ENCODE measurements around the gene EIF2B4. TPM values are rescaled to one million over a fixed set of nuclear protein-coding genes. Genes with fewer than 3 reads are reported as not detected.
A peak's percentile ranks its signal among the peaks of the same experiment; 100 is the strongest.

Gene EIF2B4
- total and polyA plus RNA-seq, 2 of the 13 experiments (the other 11 are each of a cell fraction or from before 2014, with no cell fraction given): 91.5 to 96.4 TPM

GRCh38 chr2:27409321-27410073, 39.4 kb upstream of the EIF2B4 start, which contains the start of gene PPM1G (continued):
- TF ChIP-seq NONO (IDR thresholded peaks at IDR 0.05): no peak
- peak; percentile 93 for TF ChIP-seq NONO (CRISPR knock-in tag; conservative IDR thresholded peaks at IDR 0.05)
- TF ChIP-seq ZBTB42 (CRISPR knock-in tag; IDR thresholded peaks at IDR 0.05): no peak
- peak; percentile 47 for TF ChIP-seq MEF2D (CRISPR knock-in tag; IDR thresholded peaks at IDR 0.05)
- peak; percentile 77; the same call in 1 of the 2 replicates for TF ChIP-seq ZNF569 (CRISPR knock-in tag; IDR thresholded peaks at IDR 0.05; ENCODE audit: borderline replicate concordance)
- peak; percentile 90 for TF ChIP-seq SMYD3 (CRISPR knock-in tag; IDR thresholded peaks at IDR 0.05)
- no peak for TF ChIP-seq IKZF1 (IDR thresholded peaks at IDR 0.05)
- peak; percentile 99 for TF ChIP-seq ZNF687 (CRISPR knock-in tag; IDR thresholded peaks at IDR 0.05)
- TF ChIP-seq PRDM10 (CRISPR knock-in tag; IDR thresholded peaks at IDR 0.05; ENCODE audit: low read depth): peak; percentile 82
- no peak for TF ChIP-seq DMTF1 (CRISPR knock-in tag; IDR thresholded peaks at IDR 0.05)
- peak; percentile 91 for TF ChIP-seq TFDP2 (CRISPR knock-in tag; IDR thresholded peaks at IDR 0.05)
- TF ChIP-seq HNRNPK (IDR thresholded peaks at IDR 0.05; ENCODE audit: low read depth, low read length, poor library complexity, severe bottlenecking): peak; percentile 73
- 0 out of 2 replicates have a peak, but pooled peaks have one; percentile 19 for TF ChIP-seq MTF1 (CRISPR knock-in tag; IDR thresholded peaks at IDR 0.05)
- no peak for TF ChIP-seq ZNF17 (CRISPR knock-in tag; IDR thresholded peaks at IDR 0.05)
- TF ChIP-seq PLRG1 (conservative IDR thresholded peaks at IDR 0.05): no peak
- peak; percentile 19; the same call in 1 of the 2 replicates for TF ChIP-seq FOXM1 (CRISPR knock-in tag; IDR thresholded peaks at IDR 0.05)
- peak; percentile 20; the same call in 1 of the 2 replicates for TF ChIP-seq NR2F2 (IDR thresholded peaks at IDR 0.05; ENCODE audit: borderline replicate concordance, low read depth)
- peak; percentile 90 for TF ChIP-seq CBX1 (IDR thresholded peaks at IDR 0.05; ENCODE audit: low read depth)
- TF ChIP-seq RXRA (CRISPR knock-in tag; IDR thresholded peaks at IDR 0.05): no peak; the same call in none of the 2 replicates
